Colonic mucosa (tissue), 4 donors: Measurements from ENCODE around the gene MPPE1. TPM values are rescaled to one million over a fixed set of nuclear protein-coding genes. Genes with fewer than 3 reads are reported as not detected.

Source experiments
- DNase-seq: peaks from one replicate; pipeline ENCODE4 v3.0.0-alpha.2; 2020
- H3K27ac ChIP-seq: fragments of 200-600 bp; one replicate; pipeline ENCODE4 v1.8.0; 2021
- H3K27me3 ChIP-seq: fragments of 200-600 bp; one replicate; pipeline ENCODE4 v1.8.0; 2021
- H3K36me3 ChIP-seq: fragments of 200-600 bp; one replicate; pipeline ENCODE4 v1.8.0; 2021
- H3K4me1 ChIP-seq: fragments of 200-600 bp; one replicate; pipeline ENCODE4 v1.8.0; 2021; ENCODE audit warnings: mild to moderate bottlenecking
- H3K4me3 ChIP-seq: fragments of 200-600 bp; one replicate; pipeline ENCODE4 v1.8.0; 2021
- H3K9ac ChIP-seq, 2 donors: one replicate each; pipeline ENCODE4 v1.7.0; 2013; ENCODE audit warnings: control low read depth in 2 of 2, low read depth in 2 of 2, low read length in 2 of 2
- H3K9me3 ChIP-seq: fragments of 200-600 bp; one replicate; pipeline ENCODE4 v1.8.0; 2021
- intact Hi-C: fragments of 100-400 bp; cut with DNase I; formaldehyde crosslinking; loops from one replicate; pipeline ENCODE4 v1.14.1; 2022
- total RNA-seq, 2 donors: library from RNA; stranded (reverse); fragmentation: NEBNext Ultra II Directional in 1 of 2; extraction: Animal tissue kit (Norgen Biotek cat#: 25700) in 1 of 2; gene quantifications; one replicate each; pipeline ENCODE4 v1.2.1, GENCODE V29; 2021
- TF ChIP-seq, protein P1 (sequence below): fragments of 200-600 bp; IDR thresholded peaks from one replicate; pipeline ENCODE4 v1.8.0; 2022; ENCODE audit warnings: antibody characterized with exemption, mild to moderate bottlenecking
- donor health status: healthy.
- donor health status: DM: no; HTN: no; CAD: no.
- donor health status: DM: no; HTN: no; CAD: no.

The MPPE1 gene
- total RNA-seq, 2 donors from 2014 or later: 36.8 to 47.9 TPM

DNA sequence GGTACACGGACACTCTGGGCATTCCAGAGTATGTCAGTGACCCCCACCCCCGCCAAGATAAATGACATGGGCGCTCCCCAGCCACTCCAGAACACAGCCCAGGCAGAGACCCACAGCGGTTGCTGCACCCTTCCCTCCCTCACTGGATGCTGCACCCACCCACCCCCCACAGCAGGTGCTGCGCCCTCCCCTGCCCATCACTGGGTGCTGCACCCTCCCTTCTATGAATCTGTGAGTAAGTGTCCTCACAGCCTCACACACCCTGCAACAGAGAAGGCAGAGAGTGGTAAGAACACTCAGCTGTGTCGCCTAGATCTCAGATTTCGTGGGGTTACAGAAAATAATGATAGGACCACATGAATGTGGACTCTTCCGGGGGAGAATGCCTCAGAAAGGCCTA is 33.4 kb downstream of the MPPE1 start:
- no peak overlapping the region for H3K9ac ChIP-seq
- no peak overlapping the region for H3K27ac ChIP-seq
- no peaks in the 10 kb centered on the region for H3K36me3 ChIP-seq
- no peaks in the 10 kb centered on the region for H3K9me3 ChIP-seq
- no peak overlapping the region for H3K4me3 ChIP-seq
- DNase-seq: no peak
- TF ChIP-seq, protein P1, sequence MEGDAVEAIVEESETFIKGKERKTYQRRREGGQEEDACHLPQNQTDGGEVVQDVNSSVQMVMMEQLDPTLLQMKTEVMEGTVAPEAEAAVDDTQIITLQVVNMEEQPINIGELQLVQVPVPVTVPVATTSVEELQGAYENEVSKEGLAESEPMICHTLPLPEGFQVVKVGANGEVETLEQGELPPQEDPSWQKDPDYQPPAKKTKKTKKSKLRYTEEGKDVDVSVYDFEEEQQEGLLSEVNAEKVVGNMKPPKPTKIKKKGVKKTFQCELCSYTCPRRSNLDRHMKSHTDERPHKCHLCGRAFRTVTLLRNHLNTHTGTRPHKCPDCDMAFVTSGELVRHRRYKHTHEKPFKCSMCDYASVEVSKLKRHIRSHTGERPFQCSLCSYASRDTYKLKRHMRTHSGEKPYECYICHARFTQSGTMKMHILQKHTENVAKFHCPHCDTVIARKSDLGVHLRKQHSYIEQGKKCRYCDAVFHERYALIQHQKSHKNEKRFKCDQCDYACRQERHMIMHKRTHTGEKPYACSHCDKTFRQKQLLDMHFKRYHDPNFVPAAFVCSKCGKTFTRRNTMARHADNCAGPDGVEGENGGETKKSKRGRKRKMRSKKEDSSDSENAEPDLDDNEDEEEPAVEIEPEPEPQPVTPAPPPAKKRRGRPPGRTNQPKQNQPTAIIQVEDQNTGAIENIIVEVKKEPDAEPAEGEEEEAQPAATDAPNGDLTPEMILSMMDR: no peak
- intact Hi-C loops: no loop called here
- no peaks in the 10 kb centered on the region for H3K4me1 ChIP-seq
- no peaks in the 10 kb centered on the region for H3K27me3 ChIP-seq

DNA sequence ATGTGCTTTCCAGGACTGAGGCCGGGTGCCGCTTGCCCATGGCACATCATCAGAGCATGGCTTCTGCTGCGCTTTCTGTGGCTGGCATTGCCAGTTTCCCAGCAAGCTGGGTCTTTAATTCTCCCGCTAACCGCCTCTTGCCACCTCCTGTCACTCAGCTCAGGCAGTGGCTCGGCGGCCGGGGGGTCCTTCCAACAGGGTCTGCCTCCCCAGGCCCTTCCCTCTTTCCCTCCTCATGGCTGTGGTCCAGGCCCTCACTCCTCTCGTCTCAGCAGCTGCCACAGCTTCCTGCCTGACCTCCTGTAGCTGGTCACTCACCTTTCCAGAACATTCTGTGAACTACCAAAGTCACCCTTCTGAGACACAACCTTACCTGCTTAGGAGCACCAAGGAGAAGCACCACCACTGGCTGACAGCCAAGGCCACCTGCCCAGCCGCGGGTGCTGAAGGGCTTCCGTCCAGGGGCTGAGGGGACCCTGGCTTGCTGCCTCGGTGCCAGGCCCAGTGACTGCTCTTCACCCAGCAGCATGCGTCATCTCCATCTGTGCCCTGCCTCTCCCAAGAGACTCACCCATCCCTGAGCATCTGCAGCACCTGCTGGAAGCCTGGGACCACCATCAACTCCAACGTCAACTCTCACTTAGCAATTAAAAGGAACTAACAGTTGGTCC is 34.3 kb downstream of the MPPE1 start:
- Histone ChIP-seq H3K9ac (no peak overlapping the region), H3K27me3 (no peaks in the 10 kb centered on the region), H3K27ac (no peak overlapping the region), H3K36me3 (no peaks in the 10 kb centered on the region), H3K4me1 (no peaks in the 10 kb centered on the region), H3K4me3 (no peak overlapping the region), H3K9me3 (no peaks in the 10 kb centered on the region)
- intact Hi-C loops: loop anchor here (2.0 kb wide), 1 partner anchor 141 kb away; no protein-coding TSS in a partner anchor
- TF ChIP-seq, protein P1: no peak
- DNase-seq: no peak

DNA sequence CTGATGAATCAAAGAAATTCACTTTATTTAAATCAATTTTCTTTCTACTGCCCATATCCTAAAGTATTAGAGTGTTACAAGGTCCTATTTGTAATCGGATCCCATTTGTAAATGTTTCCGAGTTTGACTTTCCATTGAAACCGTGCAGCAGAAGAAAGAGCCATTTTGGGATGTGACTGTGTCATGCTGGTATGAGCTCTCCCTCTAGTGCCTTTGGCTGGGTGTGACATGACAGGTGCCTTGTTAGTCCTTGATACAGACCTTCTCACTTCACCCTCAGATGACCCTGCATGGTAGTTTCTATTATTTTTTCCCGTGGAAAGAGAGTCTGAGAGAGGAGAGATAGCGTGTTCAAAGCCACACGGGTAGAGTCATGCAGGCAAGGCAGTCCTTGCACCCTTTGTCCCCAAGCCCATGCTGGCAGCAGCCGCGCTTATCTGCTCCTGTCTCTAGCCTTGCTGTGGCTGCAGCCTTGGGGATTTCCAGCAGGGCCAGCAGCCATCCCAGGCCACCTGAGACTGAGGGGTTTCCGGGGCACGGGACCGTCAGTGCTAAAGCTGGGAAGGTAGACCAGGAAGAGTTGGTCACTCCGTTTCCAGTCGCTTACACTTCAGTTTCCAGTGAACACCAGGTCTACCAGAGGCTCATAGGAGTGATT is 35.5 kb downstream of the MPPE1 start:
- Histone ChIP-seq H3K4me3 (no peak overlapping the region), H3K9me3 (no peaks in the 10 kb centered on the region), H3K9ac (no peak overlapping the region), H3K4me1 (no peaks in the 10 kb centered on the region), H3K27ac (no peak overlapping the region), H3K27me3 (no peaks in the 10 kb centered on the region), H3K36me3 (no peaks in the 10 kb centered on the region)
- intact Hi-C loops: loop anchor here (2.0 kb wide), 1 partner anchor 140 kb away; no protein-coding TSS in a partner anchor
- TF ChIP-seq, protein P1: peak; percentile 45
- DNase-seq: no peak

DNA sequence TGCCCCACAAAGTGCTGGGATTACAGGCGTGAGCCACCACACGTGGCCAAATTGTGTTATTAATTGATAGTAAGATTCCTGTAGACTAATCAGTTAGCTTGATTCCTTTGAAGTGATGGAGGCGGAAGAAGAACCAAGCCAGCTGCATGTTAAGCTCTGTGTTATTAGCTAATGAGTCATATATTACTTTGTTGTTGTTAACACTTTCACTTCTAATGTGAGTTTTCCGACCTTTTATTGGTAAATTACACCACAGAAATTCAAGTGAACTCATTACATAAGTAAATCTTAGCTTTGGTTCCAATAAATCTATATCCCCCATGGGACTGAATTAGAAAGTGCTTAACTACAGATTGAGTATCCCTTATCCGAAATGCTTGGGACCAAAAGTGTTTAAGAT is 36.6 kb downstream of the MPPE1 start:
- Histone ChIP-seq H3K36me3 (no peaks in the 10 kb centered on the region), H3K9me3 (no peaks in the 10 kb centered on the region), H3K9ac (no peak overlapping the region), H3K27me3 (no peaks in the 10 kb centered on the region), H3K4me3 (no peak overlapping the region), H3K4me1 (no peaks in the 10 kb centered on the region), H3K27ac (no peak overlapping the region)
- no peak for DNase-seq
- intact Hi-C loops: no loop called here
- TF ChIP-seq, protein P1: no peak

DNA sequence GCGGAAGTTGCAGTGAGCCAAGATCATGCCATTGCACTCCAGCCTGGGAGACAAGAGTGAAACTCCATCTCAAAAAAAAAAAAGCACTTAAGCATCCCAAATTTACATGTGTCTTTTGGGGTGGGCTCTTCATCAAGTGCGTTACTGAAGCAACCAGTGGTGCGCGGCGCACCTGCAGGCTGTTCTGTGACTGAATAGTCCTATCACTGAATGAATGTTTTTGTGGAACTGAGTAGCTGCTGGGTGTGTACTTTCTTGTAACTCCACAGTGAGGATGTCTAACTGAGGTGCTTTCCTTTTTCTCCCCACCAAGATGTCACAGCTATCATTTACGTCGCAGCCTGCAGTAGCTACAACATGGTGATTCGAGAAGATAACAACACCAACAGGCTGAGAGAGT is 39.9 kb downstream of the MPPE1 start:
- H3K9me3 ChIP-seq: no peaks in the 10 kb centered on the region
- H3K9ac ChIP-seq: no peak overlapping the region
- no peaks in the 10 kb centered on the region for H3K36me3 ChIP-seq
- H3K4me1 ChIP-seq: no peaks in the 10 kb centered on the region
- intact Hi-C loops: no loop called here
- H3K27ac ChIP-seq: no peak overlapping the region
- H3K4me3 ChIP-seq: no peak overlapping the region
- DNase-seq: no peak
- TF ChIP-seq, protein P1: no peak
- no peaks in the 10 kb centered on the region for H3K27me3 ChIP-seq
